H1 (cell line): ENCODE data around the gene PPP1R14C.

Experiments
- CHD2 ChIP-seq: IDR thresholded peaks from 2 replicates; pipeline ENCODE4 v1.6.1; 2012; ENCODE audit warnings: low read length, improper control_type of control experiment
- TF ChIP-seq, protein P1 (sequence below): fragments of 300-600 bp; sonication (generic); IDR thresholded peaks from 2 replicates; pipeline ENCODE4 v1.7.1; 2012; ENCODE audit warnings: low read length, moderate library complexity, mild to moderate bottlenecking, inconsistent platforms; ENCODE audit not compliant: insufficient replicate concordance
- TF ChIP-seq, protein P2 (sequence below), 3 experiments: IDR thresholded peaks; 1 replicate in 2 of 3; 2 replicates in 1 of 3; pipeline versions ENCODE4 v1.5.1 to v1.6.1; 2011; ENCODE audit warnings: low read length in 3 of 3, mild to moderate bottlenecking in 3 of 3, inconsistent platforms in 2 of 3, low read depth in 1 of 3, moderate library complexity in 1 of 3; ENCODE audit not compliant: insufficient read depth in 1 of 3; ENCODE audit errors: control extremely low read depth in 1 of 3

DNA sequence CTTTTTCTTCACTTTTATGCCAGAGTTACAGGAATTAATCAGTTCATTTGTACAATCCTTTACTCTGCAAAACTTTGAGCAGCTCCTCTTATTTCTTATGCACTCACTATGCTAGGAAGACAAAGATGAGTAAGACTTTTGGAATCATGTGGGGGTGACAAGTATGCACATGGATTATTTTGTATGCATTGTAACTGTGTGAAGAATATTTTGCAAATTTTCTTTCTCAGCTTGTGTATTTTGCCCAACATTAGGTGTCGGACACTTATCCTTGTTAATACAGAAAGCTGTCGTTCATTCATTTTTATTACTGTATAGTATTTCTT is 88.6 kb downstream of the PPP1R14C start:
- TF ChIP-seq, protein P1, sequence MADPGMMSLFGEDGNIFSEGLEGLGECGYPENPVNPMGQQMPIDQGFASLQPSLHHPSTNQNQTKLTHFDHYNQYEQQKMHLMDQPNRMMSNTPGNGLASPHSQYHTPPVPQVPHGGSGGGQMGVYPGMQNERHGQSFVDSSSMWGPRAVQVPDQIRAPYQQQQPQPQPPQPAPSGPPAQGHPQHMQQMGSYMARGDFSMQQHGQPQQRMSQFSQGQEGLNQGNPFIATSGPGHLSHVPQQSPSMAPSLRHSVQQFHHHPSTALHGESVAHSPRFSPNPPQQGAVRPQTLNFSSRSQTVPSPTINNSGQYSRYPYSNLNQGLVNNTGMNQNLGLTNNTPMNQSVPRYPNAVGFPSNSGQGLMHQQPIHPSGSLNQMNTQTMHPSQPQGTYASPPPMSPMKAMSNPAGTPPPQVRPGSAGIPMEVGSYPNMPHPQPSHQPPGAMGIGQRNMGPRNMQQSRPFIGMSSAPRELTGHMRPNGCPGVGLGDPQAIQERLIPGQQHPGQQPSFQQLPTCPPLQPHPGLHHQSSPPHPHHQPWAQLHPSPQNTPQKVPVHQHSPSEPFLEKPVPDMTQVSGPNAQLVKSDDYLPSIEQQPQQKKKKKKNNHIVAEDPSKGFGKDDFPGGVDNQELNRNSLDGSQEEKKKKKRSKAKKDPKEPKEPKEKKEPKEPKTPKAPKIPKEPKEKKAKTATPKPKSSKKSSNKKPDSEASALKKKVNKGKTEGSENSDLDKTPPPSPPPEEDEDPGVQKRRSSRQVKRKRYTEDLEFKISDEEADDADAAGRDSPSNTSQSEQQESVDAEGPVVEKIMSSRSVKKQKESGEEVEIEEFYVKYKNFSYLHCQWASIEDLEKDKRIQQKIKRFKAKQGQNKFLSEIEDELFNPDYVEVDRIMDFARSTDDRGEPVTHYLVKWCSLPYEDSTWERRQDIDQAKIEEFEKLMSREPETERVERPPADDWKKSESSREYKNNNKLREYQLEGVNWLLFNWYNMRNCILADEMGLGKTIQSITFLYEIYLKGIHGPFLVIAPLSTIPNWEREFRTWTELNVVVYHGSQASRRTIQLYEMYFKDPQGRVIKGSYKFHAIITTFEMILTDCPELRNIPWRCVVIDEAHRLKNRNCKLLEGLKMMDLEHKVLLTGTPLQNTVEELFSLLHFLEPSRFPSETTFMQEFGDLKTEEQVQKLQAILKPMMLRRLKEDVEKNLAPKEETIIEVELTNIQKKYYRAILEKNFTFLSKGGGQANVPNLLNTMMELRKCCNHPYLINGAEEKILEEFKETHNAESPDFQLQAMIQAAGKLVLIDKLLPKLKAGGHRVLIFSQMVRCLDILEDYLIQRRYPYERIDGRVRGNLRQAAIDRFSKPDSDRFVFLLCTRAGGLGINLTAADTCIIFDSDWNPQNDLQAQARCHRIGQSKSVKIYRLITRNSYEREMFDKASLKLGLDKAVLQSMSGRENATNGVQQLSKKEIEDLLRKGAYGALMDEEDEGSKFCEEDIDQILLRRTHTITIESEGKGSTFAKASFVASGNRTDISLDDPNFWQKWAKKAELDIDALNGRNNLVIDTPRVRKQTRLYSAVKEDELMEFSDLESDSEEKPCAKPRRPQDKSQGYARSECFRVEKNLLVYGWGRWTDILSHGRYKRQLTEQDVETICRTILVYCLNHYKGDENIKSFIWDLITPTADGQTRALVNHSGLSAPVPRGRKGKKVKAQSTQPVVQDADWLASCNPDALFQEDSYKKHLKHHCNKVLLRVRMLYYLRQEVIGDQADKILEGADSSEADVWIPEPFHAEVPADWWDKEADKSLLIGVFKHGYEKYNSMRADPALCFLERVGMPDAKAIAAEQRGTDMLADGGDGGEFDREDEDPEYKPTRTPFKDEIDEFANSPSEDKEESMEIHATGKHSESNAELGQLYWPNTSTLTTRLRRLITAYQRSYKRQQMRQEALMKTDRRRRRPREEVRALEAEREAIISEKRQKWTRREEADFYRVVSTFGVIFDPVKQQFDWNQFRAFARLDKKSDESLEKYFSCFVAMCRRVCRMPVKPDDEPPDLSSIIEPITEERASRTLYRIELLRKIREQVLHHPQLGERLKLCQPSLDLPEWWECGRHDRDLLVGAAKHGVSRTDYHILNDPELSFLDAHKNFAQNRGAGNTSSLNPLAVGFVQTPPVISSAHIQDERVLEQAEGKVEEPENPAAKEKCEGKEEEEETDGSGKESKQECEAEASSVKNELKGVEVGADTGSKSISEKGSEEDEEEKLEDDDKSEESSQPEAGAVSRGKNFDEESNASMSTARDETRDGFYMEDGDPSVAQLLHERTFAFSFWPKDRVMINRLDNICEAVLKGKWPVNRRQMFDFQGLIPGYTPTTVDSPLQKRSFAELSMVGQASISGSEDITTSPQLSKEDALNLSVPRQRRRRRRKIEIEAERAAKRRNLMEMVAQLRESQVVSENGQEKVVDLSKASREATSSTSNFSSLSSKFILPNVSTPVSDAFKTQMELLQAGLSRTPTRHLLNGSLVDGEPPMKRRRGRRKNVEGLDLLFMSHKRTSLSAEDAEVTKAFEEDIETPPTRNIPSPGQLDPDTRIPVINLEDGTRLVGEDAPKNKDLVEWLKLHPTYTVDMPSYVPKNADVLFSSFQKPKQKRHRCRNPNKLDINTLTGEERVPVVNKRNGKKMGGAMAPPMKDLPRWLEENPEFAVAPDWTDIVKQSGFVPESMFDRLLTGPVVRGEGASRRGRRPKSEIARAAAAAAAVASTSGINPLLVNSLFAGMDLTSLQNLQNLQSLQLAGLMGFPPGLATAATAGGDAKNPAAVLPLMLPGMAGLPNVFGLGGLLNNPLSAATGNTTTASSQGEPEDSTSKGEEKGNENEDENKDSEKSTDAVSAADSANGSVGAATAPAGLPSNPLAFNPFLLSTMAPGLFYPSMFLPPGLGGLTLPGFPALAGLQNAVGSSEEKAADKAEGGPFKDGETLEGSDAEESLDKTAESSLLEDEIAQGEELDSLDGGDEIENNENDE, result no peak
- TF ChIP-seq, protein P2, sequence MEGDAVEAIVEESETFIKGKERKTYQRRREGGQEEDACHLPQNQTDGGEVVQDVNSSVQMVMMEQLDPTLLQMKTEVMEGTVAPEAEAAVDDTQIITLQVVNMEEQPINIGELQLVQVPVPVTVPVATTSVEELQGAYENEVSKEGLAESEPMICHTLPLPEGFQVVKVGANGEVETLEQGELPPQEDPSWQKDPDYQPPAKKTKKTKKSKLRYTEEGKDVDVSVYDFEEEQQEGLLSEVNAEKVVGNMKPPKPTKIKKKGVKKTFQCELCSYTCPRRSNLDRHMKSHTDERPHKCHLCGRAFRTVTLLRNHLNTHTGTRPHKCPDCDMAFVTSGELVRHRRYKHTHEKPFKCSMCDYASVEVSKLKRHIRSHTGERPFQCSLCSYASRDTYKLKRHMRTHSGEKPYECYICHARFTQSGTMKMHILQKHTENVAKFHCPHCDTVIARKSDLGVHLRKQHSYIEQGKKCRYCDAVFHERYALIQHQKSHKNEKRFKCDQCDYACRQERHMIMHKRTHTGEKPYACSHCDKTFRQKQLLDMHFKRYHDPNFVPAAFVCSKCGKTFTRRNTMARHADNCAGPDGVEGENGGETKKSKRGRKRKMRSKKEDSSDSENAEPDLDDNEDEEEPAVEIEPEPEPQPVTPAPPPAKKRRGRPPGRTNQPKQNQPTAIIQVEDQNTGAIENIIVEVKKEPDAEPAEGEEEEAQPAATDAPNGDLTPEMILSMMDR (IDR thresholded peaks at IDR 0.05; ENCODE audit: control extremely low read depth in 1 of 3, insufficient read depth in 1 of 3, low read depth in 1 of 3, low read length in 3 of 3), result no peak
- TF ChIP-seq CHD2, result no peak
